ENCODE data around the gene MPHOSPH10.

- no peak for TF ChIP-seq POLR2A (IDR thresholded peaks at IDR 0.05)
- no peak for TF ChIP-seq CTCF (IDR thresholded peaks at IDR 0.05)
Observed at GRCh38 chr2:71125506-71126294, 4.7 kb upstream of the MPHOSPH10 start.

Measured in uterus (tissue), 2 donors.